Measurements from ENCODE around the gene SMYD3.

DNA sequence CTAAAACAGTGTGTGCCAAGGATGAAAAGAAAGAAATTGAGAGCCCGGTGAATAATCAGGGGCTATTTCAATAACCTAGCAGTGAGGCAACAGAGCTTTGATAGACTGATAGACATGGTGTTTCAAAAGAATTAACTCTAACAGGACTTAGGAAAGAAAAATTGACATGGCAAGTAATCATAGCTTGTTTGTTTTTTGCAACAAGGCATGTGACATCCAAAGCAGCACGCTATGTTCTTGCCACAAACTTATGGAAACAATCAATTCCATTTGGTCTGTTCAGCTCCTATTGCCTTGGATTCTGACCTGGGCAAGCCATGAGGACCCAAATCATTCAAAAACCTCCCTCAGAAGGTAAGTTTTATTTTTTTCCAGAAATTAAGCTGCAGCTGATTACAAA lies 608.5 kb downstream of the SMYD3 start:
- TF ChIP-seq, protein P1, sequence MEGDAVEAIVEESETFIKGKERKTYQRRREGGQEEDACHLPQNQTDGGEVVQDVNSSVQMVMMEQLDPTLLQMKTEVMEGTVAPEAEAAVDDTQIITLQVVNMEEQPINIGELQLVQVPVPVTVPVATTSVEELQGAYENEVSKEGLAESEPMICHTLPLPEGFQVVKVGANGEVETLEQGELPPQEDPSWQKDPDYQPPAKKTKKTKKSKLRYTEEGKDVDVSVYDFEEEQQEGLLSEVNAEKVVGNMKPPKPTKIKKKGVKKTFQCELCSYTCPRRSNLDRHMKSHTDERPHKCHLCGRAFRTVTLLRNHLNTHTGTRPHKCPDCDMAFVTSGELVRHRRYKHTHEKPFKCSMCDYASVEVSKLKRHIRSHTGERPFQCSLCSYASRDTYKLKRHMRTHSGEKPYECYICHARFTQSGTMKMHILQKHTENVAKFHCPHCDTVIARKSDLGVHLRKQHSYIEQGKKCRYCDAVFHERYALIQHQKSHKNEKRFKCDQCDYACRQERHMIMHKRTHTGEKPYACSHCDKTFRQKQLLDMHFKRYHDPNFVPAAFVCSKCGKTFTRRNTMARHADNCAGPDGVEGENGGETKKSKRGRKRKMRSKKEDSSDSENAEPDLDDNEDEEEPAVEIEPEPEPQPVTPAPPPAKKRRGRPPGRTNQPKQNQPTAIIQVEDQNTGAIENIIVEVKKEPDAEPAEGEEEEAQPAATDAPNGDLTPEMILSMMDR (IDR thresholded peaks at IDR 0.05; ENCODE audit: insufficient read depth, low read depth, low read length), result no peak
- TF ChIP-seq EZH2 (IDR thresholded peaks at IDR 0.05; ENCODE audit: insufficient read depth, low read length), result no peak

All from astrocyte (in vitro differentiated cells and primary cell).